IgD-negative memory B cell (primary cell): ENCODE results near the gene ADCY2. TPM values are rescaled to one million over a fixed set of nuclear protein-coding genes. Genes with fewer than 3 reads are reported as not detected.

Experiments
- H3K27ac Mint-ChIP-seq, 3 donors: one replicate each; pipeline ENCODE4 v1.8.0; 2020 to 2022; ENCODE audit warnings: mild to moderate bottlenecking in 3 of 3, mixed read lengths in 3 of 3, moderate library complexity in 1 of 3
- H3K27me3 Mint-ChIP-seq: one replicate; pipeline ENCODE4 v1.8.0; 2021; ENCODE audit warnings: mixed read lengths
- H3K36me3 Mint-ChIP-seq: one replicate; pipeline ENCODE4 v1.8.0; 2020; ENCODE audit warnings: mild to moderate bottlenecking, mixed read lengths
- H3K4me1 Mint-ChIP-seq, 3 donors: one replicate each; pipeline ENCODE4 v1.8.0; 2020 to 2022; ENCODE audit warnings: mixed read lengths in 3 of 3, mild to moderate bottlenecking in 1 of 3
- H3K4me3 Mint-ChIP-seq, 4 donors: one replicate each; pipeline ENCODE4 v1.8.0; 2020 to 2022; ENCODE audit warnings: mild to moderate bottlenecking in 4 of 4, mixed read lengths in 4 of 4, moderate library complexity in 3 of 4
- H3K9me3 Mint-ChIP-seq, 3 donors: one replicate each; pipeline ENCODE4 v1.8.0; 2020 to 2021; ENCODE audit warnings: mixed read lengths in 3 of 3, mild to moderate bottlenecking in 1 of 3
- polyA plus RNA-seq: library from polyadenylated mRNA; unstranded; fragments of 300-500 nt; fragmentation: Illumina TruSeq; gene quantifications from one replicate; pipeline ENCODE4 v1.2.3, GENCODE V29; 2021

The ADCY2 gene
- polyA plus RNA-seq, 1 donor from 2014 or later = not detected

DNA sequence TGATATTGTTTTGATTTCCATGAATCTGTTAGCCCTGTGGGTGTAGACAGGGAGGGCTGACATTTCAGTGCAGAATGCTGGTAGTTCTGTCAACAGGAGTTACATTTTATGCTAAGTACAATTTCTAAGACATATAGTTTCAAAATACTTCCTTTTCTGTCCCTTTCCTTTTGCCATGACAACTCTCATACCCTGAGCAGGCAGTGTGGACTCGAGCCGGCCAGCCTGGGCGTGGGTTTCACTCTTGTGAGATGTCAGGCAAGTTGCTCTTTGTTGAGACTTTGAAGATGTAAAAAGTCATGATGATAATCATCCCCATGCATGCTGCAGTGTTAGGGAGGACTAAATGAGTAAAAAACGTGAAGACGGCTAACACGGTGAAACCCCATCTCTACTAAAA, 257.1 kb downstream of the ADCY2 start:
- no peak overlapping the region for H3K4me3 Mint-ChIP-seq
- H3K9me3 Mint-ChIP-seq = peaks cover 0 to 2% (median 0%) of the 10 kb centered on the region in 3 donors
- no peaks in the 10 kb centered on the region for H3K27me3 Mint-ChIP-seq
- no peaks in the 10 kb centered on the region for H3K36me3 Mint-ChIP-seq
- H3K27ac Mint-ChIP-seq = no peak overlapping the region
- H3K4me1 Mint-ChIP-seq = no peaks in the 10 kb centered on the region

DNA sequence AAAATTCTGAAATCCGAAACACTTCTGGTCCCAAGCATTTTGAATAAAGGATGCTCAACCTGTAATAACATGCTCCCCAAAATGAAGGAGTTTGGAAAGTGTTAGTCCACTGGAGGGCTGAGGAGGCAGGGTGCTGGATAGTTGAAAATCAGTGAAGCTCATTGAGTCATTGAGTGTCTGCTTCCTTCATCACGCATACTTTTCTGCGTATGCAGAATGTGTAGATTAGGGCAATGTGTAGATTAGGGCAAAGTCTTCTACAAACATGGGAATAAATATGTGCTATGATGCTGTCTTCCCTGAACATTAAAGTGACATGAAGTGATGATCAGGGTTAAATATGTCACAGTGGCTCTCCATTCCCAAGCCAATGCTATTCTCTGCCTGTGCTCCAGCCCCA, 261.2 kb downstream of the ADCY2 start:
- no peak overlapping the region for H3K4me3 Mint-ChIP-seq
- no peak overlapping the region for H3K27ac Mint-ChIP-seq
- H3K4me1 Mint-ChIP-seq = no peaks in the 10 kb centered on the region

DNA sequence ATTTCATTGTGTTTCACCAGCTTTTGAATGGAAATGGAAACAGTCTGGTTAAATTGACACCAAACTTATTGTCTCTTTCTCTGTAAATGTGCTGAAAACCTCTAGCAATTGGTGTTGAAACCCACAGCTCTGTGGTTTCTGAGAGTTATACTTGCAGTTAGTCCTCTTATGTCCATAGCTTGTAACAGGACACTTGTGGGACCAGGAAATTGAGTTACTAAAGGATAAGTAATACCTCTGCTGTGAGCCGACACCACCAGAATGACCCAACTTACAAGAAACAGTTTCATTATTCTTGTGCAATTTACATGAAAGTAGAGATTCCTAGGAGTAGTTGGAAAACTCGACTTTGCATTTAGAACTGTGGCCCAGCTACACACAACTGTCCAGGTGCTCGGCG, 263.5 kb downstream of the ADCY2 start:
- no peak overlapping the region for H3K27ac Mint-ChIP-seq
- no peaks in the 10 kb centered on the region for H3K9me3 Mint-ChIP-seq
- no peaks in the 10 kb centered on the region for H3K36me3 Mint-ChIP-seq
- no peaks in the 10 kb centered on the region for H3K4me1 Mint-ChIP-seq
- no peaks in the 10 kb centered on the region for H3K27me3 Mint-ChIP-seq
- H3K4me3 Mint-ChIP-seq = no peak overlapping the region

More for the DNA sequence above, 261.2 kb downstream of the ADCY2 start:
- H3K36me3 Mint-ChIP-seq = no peaks in the 10 kb centered on the region
- H3K27me3 Mint-ChIP-seq = no peaks in the 10 kb centered on the region
- peaks cover 0 to 1% (median 0%) of the 10 kb centered on the region in 3 donors for H3K9me3 Mint-ChIP-seq

- no peaks in the 10 kb centered on the region for H3K9me3 Mint-ChIP-seq
- no peaks in the 10 kb centered on the region for H3K36me3 Mint-ChIP-seq
- no peak overlapping the region for H3K27ac Mint-ChIP-seq
- no peaks in the 10 kb centered on the region for H3K27me3 Mint-ChIP-seq
- no peaks in the 10 kb centered on the region for H3K4me1 Mint-ChIP-seq
- H3K4me3 Mint-ChIP-seq = no peak overlapping the region
Measured at GRCh38 chr5:7662289-7662688, 266.4 kb downstream of the ADCY2 start.

GRCh38 chr5:7663808-7664207, 267.9 kb downstream of the ADCY2 start:
- H3K27me3 Mint-ChIP-seq = no peaks in the 10 kb centered on the region
- no peaks in the 10 kb centered on the region for H3K36me3 Mint-ChIP-seq
- H3K9me3 Mint-ChIP-seq = no peaks in the 10 kb centered on the region
- no peaks in the 10 kb centered on the region for H3K4me1 Mint-ChIP-seq
- H3K27ac Mint-ChIP-seq = no peak overlapping the region
- H3K4me3 Mint-ChIP-seq = no peak overlapping the region

- Mint-ChIP-seq H3K27ac (no peak overlapping the region), H3K36me3 (no peaks in the 10 kb centered on the region), H3K4me1 (no peaks in the 10 kb centered on the region), H3K9me3 (no peaks in the 10 kb centered on the region), H3K4me3 (no peak overlapping the region), H3K27me3 (no peaks in the 10 kb centered on the region)
Measured at GRCh38 chr5:7664208-7664607, 268.3 kb downstream of the ADCY2 start.

GRCh38 chr5:7667216-7667767, 271.4 kb downstream of the ADCY2 start:
- no peaks in the 10 kb centered on the region for H3K36me3 Mint-ChIP-seq
- H3K4me1 Mint-ChIP-seq = no peaks in the 10 kb centered on the region
- no peak overlapping the region for H3K27ac Mint-ChIP-seq
- H3K27me3 Mint-ChIP-seq = no peaks in the 10 kb centered on the region
- H3K4me3 Mint-ChIP-seq = no peak overlapping the region
- H3K9me3 Mint-ChIP-seq = peaks cover 0 to 3% (median 0%) of the 10 kb centered on the region in 3 donors

- H3K4me1 Mint-ChIP-seq = no peaks in the 10 kb centered on the region
- peaks cover 0 to 3% (median 0%) of the 10 kb centered on the region in 3 donors for H3K9me3 Mint-ChIP-seq
- H3K27ac Mint-ChIP-seq = no peak overlapping the region
- no peak overlapping the region for H3K4me3 Mint-ChIP-seq
- no peaks in the 10 kb centered on the region for H3K27me3 Mint-ChIP-seq
- H3K36me3 Mint-ChIP-seq = no peaks in the 10 kb centered on the region
Measured at GRCh38 chr5:7668161-7668560, 272.2 kb downstream of the ADCY2 start.

GRCh38 chr5:7668627-7669026, 272.7 kb downstream of the ADCY2 start:
- H3K27ac Mint-ChIP-seq = no peak overlapping the region
- no peaks in the 10 kb centered on the region for H3K27me3 Mint-ChIP-seq
- H3K4me3 Mint-ChIP-seq = no peak overlapping the region
- peaks cover 0 to 3% (median 0%) of the 10 kb centered on the region in 3 donors for H3K9me3 Mint-ChIP-seq
- no peaks in the 10 kb centered on the region for H3K4me1 Mint-ChIP-seq
- H3K36me3 Mint-ChIP-seq = no peaks in the 10 kb centered on the region

- Mint-ChIP-seq H3K4me3 (no peak overlapping the region), H3K36me3 (no peaks in the 10 kb centered on the region), H3K27me3 (no peaks in the 10 kb centered on the region), H3K9me3 (peaks cover 0 to 3% (median 0%) of the 10 kb centered on the region in 3 donors), H3K27ac (no peak overlapping the region), H3K4me1 (no peaks in the 10 kb centered on the region)
Measured at GRCh38 chr5:7671381-7671993, 275.5 kb downstream of the ADCY2 start.

DNA sequence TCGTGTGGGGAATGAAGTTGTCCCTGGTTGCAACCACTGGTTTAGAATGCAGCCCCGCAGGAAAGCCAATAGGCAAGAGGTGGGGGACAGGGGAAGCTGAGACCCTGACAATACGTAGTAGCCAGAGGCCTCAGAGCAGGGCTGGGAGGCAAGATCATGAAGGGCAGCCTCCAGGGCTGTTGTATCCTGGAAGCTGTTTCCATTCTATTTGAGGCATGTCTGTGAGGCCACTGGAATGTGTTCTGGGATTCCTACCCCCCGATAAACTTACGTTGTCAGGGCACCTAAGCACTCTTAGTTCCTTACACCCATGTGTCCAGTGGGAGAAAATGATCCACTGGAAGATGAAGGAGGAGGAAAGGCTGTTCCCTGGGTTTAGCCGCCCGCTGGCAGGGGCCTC, 277.7 kb downstream of the ADCY2 start:
- H3K9me3 Mint-ChIP-seq = peaks cover 0 to 3% (median 0%) of the 10 kb centered on the region in 3 donors
- no peak overlapping the region for H3K27ac Mint-ChIP-seq
- H3K4me1 Mint-ChIP-seq = no peaks in the 10 kb centered on the region
- H3K36me3 Mint-ChIP-seq = no peaks in the 10 kb centered on the region
- H3K4me3 Mint-ChIP-seq = no peak overlapping the region
- no peaks in the 10 kb centered on the region for H3K27me3 Mint-ChIP-seq

GRCh38 chr5:7676455-7676854, 280.5 kb downstream of the ADCY2 start:
- H3K4me3 Mint-ChIP-seq = no peak overlapping the region
- H3K36me3 Mint-ChIP-seq = no peaks in the 10 kb centered on the region
- no peak overlapping the region for H3K27ac Mint-ChIP-seq
- H3K4me1 Mint-ChIP-seq = no peaks in the 10 kb centered on the region
- no peaks in the 10 kb centered on the region for H3K9me3 Mint-ChIP-seq
- H3K27me3 Mint-ChIP-seq = no peaks in the 10 kb centered on the region

- no peaks in the 10 kb centered on the region for H3K9me3 Mint-ChIP-seq
- H3K36me3 Mint-ChIP-seq = no peaks in the 10 kb centered on the region
- no peaks in the 10 kb centered on the region for H3K4me1 Mint-ChIP-seq
- H3K4me3 Mint-ChIP-seq = no peak overlapping the region
- H3K27me3 Mint-ChIP-seq = no peaks in the 10 kb centered on the region
- H3K27ac Mint-ChIP-seq = no peak overlapping the region
Measured at GRCh38 chr5:7678030-7678429, 282.1 kb downstream of the ADCY2 start.

DNA sequence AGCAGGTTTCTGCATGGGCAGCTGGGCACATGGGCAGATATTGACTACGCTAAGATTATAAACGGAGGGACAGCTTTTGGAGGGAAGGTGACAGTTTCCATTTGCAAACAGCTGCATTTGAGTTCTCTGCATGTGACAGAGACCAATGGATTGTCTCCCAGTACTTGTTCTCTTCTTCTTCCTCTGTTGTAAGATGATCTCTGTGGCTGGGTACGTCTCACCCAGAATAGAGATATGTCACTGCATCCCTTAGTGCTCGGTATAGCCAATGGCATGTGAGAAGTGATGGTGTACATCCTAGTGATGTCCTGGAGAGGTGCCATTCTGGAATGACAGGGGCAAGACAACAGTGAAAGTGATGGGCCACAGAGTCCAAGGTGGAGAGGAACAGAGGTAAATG, 283.7 kb downstream of the ADCY2 start:
- no peak overlapping the region for H3K27ac Mint-ChIP-seq
- H3K4me1 Mint-ChIP-seq = no peaks in the 10 kb centered on the region
- no peaks in the 10 kb centered on the region for H3K36me3 Mint-ChIP-seq
- H3K9me3 Mint-ChIP-seq = no peaks in the 10 kb centered on the region
- H3K4me3 Mint-ChIP-seq = no peak overlapping the region
- H3K27me3 Mint-ChIP-seq = no peaks in the 10 kb centered on the region

DNA sequence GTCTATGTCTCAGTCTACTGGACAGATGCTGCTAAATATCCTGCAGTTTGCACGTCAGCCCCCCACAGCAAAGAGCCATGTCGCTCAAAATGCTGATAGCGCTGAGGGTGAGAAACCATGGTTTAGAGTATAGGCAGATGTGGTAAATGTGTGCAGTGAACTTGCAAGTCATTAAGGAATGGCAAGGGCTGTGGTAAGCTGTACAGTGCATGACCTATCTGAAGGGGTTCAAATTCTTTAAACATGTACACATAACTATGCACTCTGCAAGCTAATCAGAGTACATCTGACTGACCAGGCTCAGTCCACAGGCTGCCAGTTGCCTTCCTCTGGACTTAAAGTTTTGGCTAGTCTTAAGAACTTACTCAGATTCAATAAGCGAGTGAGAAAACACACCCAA, 284.3 kb downstream of the ADCY2 start:
- H3K36me3 Mint-ChIP-seq = no peaks in the 10 kb centered on the region
- H3K27me3 Mint-ChIP-seq = no peaks in the 10 kb centered on the region
- no peak overlapping the region for H3K4me3 Mint-ChIP-seq

DNA sequence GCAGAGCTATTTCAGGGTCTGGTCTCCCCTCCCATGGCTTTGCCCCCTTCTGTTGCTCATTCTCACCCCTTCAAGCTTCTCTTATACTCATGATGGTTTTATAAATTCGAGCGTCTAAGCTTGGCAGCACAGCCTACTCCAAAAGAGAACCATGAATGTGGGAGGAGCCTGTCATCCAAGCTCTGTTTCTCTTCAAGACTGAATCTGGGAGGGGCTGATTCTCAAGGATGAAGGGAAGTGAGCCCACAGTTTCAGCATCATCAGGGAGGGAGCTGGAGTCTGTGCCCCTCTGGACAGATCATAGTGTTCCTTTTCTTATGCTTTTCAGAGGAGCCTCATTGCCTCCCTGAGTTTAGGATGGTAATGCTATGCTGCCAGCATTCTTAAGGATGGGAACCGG, 286.4 kb downstream of the ADCY2 start:
- Mint-ChIP-seq H3K36me3 (no peaks in the 10 kb centered on the region), H3K4me3 (no peak overlapping the region), H3K4me1 (no peaks in the 10 kb centered on the region), H3K9me3 (no peaks in the 10 kb centered on the region), H3K27ac (no peak overlapping the region), H3K27me3 (peaks cover 2% of the 10 kb centered on the region)

More for the DNA sequence above, 284.3 kb downstream of the ADCY2 start:
- H3K27ac Mint-ChIP-seq = no peak overlapping the region
- H3K9me3 Mint-ChIP-seq = no peaks in the 10 kb centered on the region
- no peaks in the 10 kb centered on the region for H3K4me1 Mint-ChIP-seq
